Cardiac fibroblast (primary cell): Measurements from ENCODE around the gene FAM89A.

Experiments used
- DNase-seq, 2 donors: peaks; one replicate each; pipeline versions ENCODE4 v3.0.0 to v3.0.0-alpha.2; 2010; ENCODE audit warnings: low read depth in 2 of 2
- H3K4me3 ChIP-seq, 2 donors: replicated peaks in 1 of 2; 1 replicate in 1 of 2; 2 replicates in 1 of 2; pipeline ENCODE4 v1.5.1; 2011; ENCODE audit warnings: low read depth in 2 of 2, low read length in 2 of 2, mild to moderate bottlenecking in 2 of 2, moderate library complexity in 1 of 2
- TF ChIP-seq, protein P1 (sequence below): IDR thresholded peaks from one replicate; pipeline ENCODE4 v1.5.1; 2011; ENCODE audit warnings: low read depth, mild to moderate bottlenecking, low read length, inconsistent platforms

Gene FAM89A

DNA sequence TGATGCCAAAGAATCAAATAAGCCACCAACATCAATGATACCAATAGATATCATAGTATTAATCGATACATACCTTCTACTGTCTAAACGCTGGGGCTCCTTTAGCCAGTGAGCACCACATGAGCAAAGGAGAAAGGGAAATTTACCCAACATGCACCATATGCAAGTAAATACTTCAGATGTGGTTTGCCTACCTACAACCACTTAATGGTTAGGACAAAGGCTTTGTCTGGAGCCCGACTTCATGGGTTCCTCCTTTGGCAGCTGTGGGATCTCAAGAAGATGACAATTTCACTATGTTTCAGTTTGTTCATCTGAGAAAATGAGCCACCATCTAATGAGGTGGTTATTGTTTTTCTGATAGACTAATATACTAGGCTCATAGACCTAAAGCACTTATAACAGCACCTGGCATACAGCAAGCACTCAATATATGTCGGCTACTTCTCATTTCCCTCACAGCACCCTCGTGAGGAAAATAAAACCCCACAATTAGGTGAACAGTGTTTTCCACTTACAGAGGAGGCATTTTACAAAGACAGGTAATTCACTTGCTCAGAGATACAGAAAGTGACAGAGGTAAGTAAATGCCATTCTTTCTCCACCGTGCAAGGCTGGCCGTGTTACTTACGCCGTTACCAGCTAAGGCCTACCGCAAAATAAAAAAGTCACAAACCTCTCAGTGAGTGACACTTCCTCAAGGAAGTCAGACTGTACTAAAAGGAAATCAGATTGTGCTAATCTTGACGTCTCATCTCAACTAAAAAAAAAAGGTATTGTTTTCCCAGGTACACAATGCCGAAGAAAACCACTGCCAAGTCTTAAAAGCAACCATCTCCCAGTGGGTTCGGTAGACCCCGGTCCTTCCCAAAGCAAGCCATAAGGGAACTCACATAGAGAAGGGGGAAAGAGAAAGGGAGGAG, 63.0 kb downstream of the FAM89A start:
- no peak for DNase-seq
- peak overlapping the region in 1 of 2 donors; percentile 70 for H3K4me3 ChIP-seq

DNA sequence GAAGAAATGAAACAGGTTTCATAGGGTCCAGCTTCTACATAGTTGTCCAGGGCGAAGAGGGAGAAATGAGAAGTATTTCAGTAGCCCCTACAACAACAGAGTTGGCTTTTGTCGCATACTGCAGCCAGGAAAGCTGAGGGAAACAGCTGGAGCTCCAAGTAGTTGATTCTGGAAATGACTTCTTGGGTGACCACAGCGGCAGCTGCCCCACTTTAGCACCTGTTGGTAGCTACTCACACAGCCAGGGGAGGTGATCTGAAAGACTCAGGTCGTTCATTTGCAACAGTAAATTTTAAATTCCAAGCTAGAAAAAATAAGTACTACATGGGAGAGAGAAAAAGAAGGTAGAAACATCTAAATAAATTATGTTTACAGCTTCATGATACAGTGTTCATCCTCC, 63.7 kb downstream of the FAM89A start:
- TF ChIP-seq, protein P1, sequence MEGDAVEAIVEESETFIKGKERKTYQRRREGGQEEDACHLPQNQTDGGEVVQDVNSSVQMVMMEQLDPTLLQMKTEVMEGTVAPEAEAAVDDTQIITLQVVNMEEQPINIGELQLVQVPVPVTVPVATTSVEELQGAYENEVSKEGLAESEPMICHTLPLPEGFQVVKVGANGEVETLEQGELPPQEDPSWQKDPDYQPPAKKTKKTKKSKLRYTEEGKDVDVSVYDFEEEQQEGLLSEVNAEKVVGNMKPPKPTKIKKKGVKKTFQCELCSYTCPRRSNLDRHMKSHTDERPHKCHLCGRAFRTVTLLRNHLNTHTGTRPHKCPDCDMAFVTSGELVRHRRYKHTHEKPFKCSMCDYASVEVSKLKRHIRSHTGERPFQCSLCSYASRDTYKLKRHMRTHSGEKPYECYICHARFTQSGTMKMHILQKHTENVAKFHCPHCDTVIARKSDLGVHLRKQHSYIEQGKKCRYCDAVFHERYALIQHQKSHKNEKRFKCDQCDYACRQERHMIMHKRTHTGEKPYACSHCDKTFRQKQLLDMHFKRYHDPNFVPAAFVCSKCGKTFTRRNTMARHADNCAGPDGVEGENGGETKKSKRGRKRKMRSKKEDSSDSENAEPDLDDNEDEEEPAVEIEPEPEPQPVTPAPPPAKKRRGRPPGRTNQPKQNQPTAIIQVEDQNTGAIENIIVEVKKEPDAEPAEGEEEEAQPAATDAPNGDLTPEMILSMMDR: no peak
- no peak overlapping the region for H3K4me3 ChIP-seq
- no peak for DNase-seq

More for the DNA sequence above, 63.0 kb downstream of the FAM89A start:
- TF ChIP-seq, protein P1: no peak

DNA sequence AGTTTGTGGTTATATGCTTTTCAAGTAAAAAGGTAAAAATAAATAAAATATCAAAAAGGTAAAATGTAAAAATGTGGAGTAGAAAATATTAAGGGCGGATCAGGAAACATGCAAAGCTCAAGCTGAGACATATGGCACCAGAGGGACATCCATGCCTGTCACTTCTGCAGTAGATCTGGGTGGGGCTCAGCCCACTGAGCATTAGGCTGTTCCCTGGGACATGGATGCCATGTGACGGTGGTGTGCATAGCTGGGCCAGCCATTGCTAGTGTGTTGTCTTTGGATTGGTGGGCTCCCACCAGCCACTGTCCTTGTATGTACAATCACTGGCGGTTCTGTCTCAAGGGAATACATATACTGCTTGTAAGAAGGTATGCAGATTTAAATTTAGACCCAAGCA, 64.4 kb downstream of the FAM89A start:
- H3K4me3 ChIP-seq: no peak overlapping the region
- TF ChIP-seq, protein P1: no peak
- DNase-seq: no peak

DNA sequence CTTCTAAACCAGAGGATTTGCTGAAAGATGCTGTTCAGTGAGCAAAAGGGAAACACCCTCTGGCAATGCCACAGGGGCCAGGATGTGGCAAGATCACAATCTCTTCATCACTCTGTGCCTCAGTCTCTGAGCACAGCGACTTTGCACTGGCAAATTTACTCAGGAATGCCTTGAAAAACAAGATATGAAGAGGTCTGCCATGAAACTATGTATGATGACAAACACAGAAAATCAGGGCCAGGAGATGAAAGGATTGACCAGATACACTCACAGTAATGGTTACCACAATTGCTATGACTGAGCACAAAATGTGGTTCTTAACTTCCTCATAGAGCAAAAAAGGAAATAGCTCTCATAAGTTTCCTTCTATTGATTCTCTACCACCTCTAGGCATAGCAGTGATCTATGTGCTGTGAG, 67.2 kb downstream of the FAM89A start:
- no peak for DNase-seq
- H3K4me3 ChIP-seq: no peak overlapping the region
- TF ChIP-seq, protein P1: no peak

DNA sequence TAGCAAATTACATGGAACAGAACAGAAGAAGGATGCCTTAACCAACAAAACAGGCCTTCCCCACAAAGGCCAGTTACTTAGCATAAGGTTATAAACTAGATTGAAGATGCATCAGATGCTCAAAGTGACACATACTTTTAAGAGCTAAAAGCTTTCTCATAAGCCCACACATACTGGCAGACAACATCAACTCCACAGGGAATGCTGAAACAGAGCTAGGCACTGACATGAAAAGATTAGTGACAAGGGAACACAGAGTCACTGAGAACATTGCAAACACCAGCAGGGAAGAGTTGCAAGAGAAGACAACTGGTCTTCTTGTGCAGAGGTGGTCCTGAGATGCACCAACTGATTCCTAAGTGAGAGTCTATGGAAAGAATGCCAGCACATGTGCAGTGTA, 68.3 kb downstream of the FAM89A start:
- no peak overlapping the region for H3K4me3 ChIP-seq
- DNase-seq: no peak
- TF ChIP-seq, protein P1: no peak

DNA sequence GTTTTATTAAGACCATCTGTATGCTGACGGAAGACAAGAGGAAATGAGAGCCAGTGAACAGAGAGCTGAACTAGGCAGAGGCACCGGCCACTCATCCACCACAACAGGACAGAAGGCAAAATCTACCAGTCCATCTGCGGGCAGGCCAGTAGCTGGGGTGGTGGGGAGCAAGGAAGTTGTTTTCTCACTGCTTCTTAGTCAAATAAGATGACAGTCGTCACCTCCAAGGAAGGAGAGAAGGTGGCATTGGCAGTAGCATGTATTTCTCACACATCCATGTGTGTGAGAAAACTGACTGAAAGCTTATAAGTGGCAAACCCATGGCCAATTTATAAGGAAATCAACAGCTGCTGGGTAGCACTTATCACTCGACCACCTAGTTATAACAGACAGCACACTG, 69.6 kb downstream of the FAM89A start:
- no peak for DNase-seq
- H3K4me3 ChIP-seq: no peak overlapping the region
- TF ChIP-seq, protein P1: no peak
